Eye (tissue), 1 donor: Measurements from ENCODE around the gene CDKN2A.
A peak's percentile ranks its signal among the peaks of the same experiment; 100 is the strongest.
"Not testable (repeated sequence)": the region's sequence is repeated elsewhere in the genome, so short reads cannot be mapped to it uniquely, and the experiment has no call there.

ENCODE experiments used
- DNase-seq: peaks from one replicate; pipeline ENCODE4 v3.0.0-alpha.2; 2015

Gene CDKN2A

GRCh38 chr9:21976334-21976875 lies 17.8 kb downstream of the CDKN2A start:
- DNase-seq: peak; percentile 7

- DNase-seq: peak; percentile 73
Measured at GRCh38 chr9:21974722-21975409, 19.3 kb downstream of the CDKN2A start.

GRCh38 chr9:21974343-21974721 lies 19.9 kb downstream of the CDKN2A start:
- DNase-seq: peak; percentile 64

GRCh38 chr9:21972361-21972760 lies 21.8 kb downstream of the CDKN2A start:
- DNase-seq: no peak

GRCh38 chr9:21970800-21971640 lies 23.2 kb downstream of the CDKN2A start:
- peak; percentile 55 for DNase-seq

DNA sequence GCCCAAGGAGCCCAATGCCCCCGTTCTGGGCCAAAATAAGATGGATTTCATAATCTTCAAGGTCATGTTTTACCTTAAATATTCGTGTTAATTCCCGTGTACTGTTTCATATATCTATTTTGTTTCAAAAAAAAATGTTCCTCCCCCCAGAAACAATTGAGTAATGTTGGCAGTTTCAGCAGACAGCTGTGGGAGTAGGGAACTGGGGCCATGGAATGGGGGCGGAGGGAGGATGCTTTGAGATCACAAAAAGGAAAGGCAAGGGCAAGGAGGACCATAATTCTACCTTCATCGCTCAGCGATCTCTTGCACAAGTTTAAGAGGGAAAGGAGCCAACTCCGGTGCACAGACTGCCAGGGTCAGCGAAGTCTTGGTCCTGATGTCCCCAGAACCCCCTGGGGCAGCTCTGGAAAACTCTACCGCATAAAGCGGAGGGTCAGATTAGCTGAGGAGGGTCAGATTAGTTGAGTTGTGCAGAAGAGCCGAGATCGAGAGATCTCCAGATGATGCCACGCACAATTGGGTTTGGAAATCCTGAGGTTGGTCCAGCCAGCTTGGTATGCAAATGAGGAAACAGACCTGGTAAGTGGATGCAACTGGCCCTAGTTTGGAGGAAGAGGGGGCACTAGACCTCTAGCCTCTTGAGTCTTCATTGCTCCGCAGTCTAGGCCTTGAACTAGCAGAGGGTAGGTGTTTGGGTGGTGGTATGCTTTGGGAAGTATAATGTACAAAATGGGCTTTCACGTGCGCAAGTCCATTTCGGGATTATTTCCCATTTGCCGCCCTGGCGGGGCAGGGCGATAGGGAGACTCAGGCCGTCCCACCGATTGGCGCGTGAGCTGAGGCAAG lies 24.0 kb downstream of the CDKN2A start:
- peak; percentile 47 for DNase-seq

DNA sequence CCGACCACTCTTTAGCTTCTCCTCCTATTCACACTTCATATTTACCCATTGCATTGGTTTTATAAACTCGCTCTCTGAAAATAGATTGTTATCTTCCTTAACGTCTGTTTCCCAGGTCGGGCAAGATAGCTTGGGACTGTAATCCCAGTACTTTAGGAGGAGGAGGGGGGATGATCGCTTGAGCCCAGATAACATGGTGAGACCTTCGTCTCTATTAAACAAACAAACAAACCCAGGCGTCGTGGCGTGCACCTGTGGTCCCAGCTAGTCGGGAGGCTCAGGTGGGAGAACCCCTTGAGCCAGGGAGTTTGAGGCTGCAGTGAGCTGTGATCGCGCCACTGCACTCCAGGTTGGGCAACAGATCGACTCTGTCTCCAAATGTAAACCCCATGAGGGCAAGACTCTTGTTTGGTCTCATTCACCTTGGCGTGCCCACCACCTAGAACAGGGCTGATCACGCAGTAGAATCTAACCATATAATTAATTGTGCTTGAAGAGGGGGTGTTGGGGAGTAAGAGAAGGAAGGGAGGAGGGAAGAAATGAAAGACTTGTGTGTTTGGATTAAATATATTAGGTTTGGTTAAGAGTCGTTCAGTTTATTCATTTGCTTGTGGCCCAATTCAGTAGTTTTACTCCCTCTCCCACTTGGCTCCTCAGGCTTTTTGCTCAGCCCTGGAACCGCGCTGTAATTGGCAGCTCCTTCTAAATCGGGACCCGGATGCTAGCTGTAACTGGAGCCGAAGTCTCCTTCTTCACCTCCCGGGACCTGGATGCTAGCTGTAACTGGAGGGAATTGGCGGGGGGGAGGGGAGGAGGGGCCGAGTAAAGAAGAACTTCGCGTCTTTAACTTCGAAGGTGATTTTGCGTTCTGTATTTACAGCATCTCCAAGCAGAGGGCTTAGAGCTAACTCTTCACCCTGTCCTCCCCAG lies 24.9 kb downstream of the CDKN2A start:
- DNase-seq: peak; percentile 47

DNA sequence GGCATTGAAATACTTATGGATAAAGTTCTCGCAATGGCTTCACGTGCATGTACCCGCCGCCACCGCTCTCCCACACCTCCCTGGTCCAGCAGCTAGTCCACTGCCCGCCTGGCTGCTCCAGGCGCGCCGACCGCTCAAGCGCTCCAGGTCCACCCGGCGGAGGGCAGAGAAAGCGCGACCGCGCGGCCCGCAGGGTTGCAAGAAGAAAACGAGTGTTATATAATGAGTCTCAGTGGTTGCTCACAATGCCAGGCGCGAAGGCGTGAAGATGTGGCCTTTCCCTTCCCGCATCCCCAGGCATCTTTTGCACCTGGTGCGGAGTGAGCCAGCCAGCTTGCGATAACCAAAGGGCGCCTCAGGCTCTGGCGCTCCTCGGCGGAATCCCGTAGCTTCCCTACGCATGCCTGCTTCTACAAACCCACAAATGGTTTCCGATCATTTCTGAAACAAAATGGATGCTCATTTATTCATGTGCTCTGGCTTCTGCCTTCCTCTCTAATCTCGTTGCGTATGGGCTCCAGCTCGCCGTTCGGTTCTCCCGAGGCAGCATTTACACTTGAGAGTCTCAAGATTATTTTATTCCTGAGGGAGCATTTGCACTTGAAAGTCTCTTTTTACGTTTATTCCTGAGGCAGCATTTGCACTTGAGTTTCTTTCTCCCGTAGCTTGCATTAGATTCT lies 25.7 kb downstream of the CDKN2A start:
- peak; percentile 77 for DNase-seq

- DNase-seq: no peak
Measured at GRCh38 chr9:21967702-21968101, 26.5 kb downstream of the CDKN2A start.

GRCh38 chr9:21967169-21967568 lies 27.0 kb downstream of the CDKN2A start:
- DNase-seq: no peak

DNA sequence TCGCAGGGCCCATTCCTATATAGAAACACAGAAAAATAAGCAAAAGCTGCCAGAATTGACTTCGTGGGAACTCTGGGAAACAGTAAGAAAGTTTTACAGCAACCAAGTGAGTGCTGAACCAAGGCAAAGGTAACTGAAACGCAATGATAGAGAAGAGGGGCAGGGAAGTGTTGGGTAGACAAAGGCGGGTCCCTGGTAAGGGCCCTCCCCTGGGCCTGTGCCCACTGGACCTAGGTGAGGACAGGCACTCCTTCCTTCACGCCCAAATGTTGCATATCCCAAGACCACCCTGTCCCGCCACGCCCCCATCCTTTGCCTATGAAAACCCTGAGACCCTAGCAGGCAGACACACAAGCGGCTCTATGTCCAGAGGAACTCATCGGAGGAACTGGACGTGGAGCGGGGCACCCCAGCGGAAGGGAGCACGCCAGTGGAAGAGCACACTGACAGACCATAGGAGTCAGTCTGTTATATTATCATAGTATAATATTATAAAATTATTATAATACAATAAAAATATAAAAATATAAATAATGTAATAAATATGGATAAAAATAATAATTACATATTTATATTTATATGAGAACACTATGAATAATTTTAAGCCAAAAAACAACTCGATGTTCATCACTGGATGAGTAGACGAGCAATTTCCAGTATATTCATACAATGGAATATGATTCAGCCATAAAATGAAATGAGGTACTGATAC lies 27.9 kb downstream of the CDKN2A start:
- DNase-seq: peak; percentile 29

GRCh38 chr9:21965401-21965951 lies 28.7 kb downstream of the CDKN2A start:
- DNase-seq: peak; percentile 81

DNA sequence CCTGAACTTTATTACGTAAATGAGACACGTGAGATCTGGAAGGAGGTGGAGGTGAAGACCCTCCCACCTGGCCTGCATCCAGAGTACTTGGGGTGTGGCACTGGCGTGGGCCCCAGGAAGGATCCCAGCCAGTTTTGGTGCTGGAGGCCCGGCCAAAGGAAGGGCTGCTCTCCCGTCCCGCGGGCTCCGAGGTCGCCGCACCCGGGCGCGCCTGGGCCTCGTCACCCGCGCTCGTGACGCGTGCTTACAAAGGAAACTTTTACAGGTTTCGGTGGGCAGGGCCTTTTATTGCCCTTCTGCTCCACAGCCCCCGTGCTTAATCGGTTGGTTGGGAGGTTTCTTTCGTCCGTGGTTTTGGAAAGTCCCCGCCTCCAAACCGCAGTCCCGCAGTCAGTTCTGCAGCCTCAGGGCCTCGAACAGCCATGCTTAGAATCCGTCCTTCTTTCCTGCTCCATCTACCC lies 29.2 kb downstream of the CDKN2A start:
- DNase-seq: no peak

GRCh38 chr9:21961569-21961968 lies 32.6 kb downstream of the CDKN2A start:
- no peak for DNase-seq

DNA sequence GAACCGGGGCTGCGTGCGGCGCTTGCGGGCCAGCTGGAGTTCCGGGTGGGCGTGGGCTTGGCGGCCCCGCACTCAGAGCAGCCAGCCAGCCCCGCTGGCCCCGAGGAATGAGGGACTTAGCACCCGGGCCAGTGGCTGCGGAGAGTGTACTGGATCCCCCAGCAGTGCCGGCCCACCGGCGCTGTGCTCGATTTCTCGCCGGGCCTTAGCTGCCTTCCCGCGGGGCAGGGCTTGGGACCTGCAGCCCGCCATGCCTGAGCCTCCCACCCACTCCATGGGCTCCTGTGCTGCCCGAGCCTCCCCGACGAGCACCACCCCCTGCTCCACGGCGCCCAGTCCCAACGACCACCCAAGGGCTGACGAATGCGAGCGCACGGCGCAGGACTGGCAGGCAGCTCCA lies 34.9 kb downstream of the CDKN2A start:
- DNase-seq: not testable (repeated sequence)

- DNase-seq: no peak
Measured at GRCh38 chr9:21958833-21959232, 35.4 kb downstream of the CDKN2A start.

GRCh38 chr9:21945606-21946005 lies 48.6 kb downstream of the CDKN2A start:
- DNase-seq: no peak

GRCh38 chr9:21943464-21943863 lies 50.7 kb downstream of the CDKN2A start:
- DNase-seq: no peak

DNA sequence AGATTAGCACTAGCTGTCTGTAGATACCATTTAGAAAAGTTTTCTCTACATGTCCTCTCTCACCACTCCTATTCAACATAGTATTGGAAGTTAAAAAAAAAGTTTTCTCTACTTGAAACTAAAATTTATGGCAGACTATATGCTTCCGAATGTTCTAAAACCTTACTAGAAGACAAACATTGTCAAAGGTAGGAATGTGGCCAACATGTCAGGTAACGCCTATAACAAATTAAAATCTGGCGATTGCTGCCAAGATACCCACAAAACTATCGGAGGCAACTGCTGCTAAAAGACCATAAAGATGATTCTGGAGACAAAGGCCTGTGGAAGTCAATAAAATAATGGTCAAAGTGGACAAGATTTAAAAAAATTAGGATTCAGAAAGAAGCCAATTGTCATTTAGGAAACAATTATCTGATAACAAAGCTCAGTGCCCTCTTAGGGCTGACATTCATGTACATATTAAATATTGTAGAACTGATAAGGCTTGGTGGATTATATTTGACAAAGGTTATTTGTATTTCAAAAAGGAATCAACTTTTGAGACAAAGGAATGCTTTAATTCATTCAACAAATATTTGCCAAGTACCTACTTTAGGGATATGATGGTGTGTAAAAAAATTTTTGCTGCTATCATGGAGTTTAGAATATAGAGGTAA lies 52.7 kb downstream of the CDKN2A start:
- no peak for DNase-seq

DNA sequence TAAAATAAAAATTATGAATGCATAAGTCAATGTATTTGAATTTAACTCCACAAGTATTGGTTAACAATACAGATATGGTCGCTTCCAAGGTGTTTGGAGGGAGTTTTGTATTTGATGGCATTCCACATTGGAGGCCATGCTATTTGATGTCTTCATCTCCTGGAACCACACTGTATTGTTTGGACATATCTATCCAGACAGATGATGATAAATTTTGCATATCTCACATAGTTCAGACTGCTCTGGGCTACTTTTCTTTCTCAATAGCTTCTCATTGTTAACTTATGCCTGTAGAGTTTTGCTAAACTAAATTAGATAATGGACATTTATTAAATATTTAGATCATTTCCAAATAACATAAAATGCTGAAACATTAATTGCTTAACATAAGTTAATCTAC lies 58.0 kb downstream of the CDKN2A start:
- DNase-seq: no peak
